HepG2 (cell line): ENCODE data around the gene NPAS2.

Experiments used
- DZIP1 ChIP-seq: sonication (generic); formaldehyde crosslinking; IDR thresholded peaks from 2 replicates; pipeline ENCODE4 v1.5.0; 2020; ENCODE audit warnings: mild to moderate bottlenecking, missing genetic modification reagents
- GABPB1 ChIP-seq: IDR thresholded peaks from 2 replicates; pipeline ENCODE4 v1.6.1; 2016; ENCODE audit warnings: mild to moderate bottlenecking, missing genetic modification reagents, moderate library complexity, missing compliant biosample characterization
- ISL2 ChIP-seq: sonication (generic); formaldehyde crosslinking; IDR thresholded peaks from 2 replicates; pipeline ENCODE4 v1.5.0; 2020; ENCODE audit warnings: missing genetic modification reagents
- MZF1 ChIP-seq: sonication (generic); formaldehyde crosslinking; IDR thresholded peaks from 2 replicates; pipeline ENCODE4 v1.8.1; 2023; ENCODE audit warnings: mild to moderate bottlenecking, missing genetic modification reagents, borderline replicate concordance
- POLR2A ChIP-seq, 2 experiments: IDR thresholded peaks; 2 replicates each; pipeline ENCODE4 v1.6.1; 2011; ENCODE audit warnings: low read depth in 2 of 2, low read length in 2 of 2, mild to moderate bottlenecking in 1 of 2, moderate library complexity in 1 of 2; ENCODE audit not compliant: insufficient read depth in 1 of 2
- RAD21 ChIP-seq: fragments of 450-650 bp; formaldehyde crosslinking; IDR thresholded peaks from 2 replicates; pipeline ENCODE4 v1.5.0; 2020; ENCODE audit warnings: mild to moderate bottlenecking
- SNAPC4 ChIP-seq: sonication (generic); formaldehyde crosslinking; IDR thresholded peaks from 2 replicates; pipeline ENCODE4 v1.4.0; 2020; ENCODE audit warnings: mild to moderate bottlenecking, missing genetic modification reagents
- SRF ChIP-seq: IDR thresholded peaks from 2 replicates; pipeline ENCODE4 v1.6.1; 2011; ENCODE audit warnings: mild to moderate bottlenecking, low read depth, low read length, moderate library complexity
- TBX3 ChIP-seq: fragments of 450-650 bp; IDR thresholded peaks from 2 replicates; pipeline ENCODE4 v1.6.1; 2017; ENCODE audit warnings: antibody characterized with exemption, mild to moderate bottlenecking, inconsistent platforms, borderline replicate concordance
- ZNF17 ChIP-seq: sonication (generic); formaldehyde crosslinking; IDR thresholded peaks from 2 replicates; pipeline ENCODE4 v1.5.0; 2020; ENCODE audit warnings: mild to moderate bottlenecking, missing genetic modification reagents
- ZNF879 ChIP-seq: sonication (generic); formaldehyde crosslinking; IDR thresholded peaks from 2 replicates; pipeline ENCODE4 v1.8.1; 2023; ENCODE audit warnings: missing genetic modification reagents
- TF ChIP-seq, protein P1 (sequence below): sonication (generic); formaldehyde crosslinking; IDR thresholded peaks from 2 replicates; pipeline ENCODE4 v1.5.0; 2020; ENCODE audit warnings: mild to moderate bottlenecking, missing genetic modification reagents, moderate library complexity
- TF ChIP-seq, protein P2 (sequence below): sonication (generic); formaldehyde crosslinking; IDR thresholded peaks from 2 replicates; pipeline ENCODE4 v1.4.0; 2020; ENCODE audit warnings: mild to moderate bottlenecking, missing genetic modification reagents
- TF ChIP-seq, protein P3 (sequence below): IDR thresholded peaks from 2 replicates; pipeline ENCODE4 v1.6.1; 2016; ENCODE audit warnings: low read depth, borderline replicate concordance

GRCh38 chr2:100957996-100958653 lies 138.2 kb downstream of the NPAS2 start:
- TF ChIP-seq GABPB1 (CRISPR knock-in tag): no peak
- TF ChIP-seq, protein P1, sequence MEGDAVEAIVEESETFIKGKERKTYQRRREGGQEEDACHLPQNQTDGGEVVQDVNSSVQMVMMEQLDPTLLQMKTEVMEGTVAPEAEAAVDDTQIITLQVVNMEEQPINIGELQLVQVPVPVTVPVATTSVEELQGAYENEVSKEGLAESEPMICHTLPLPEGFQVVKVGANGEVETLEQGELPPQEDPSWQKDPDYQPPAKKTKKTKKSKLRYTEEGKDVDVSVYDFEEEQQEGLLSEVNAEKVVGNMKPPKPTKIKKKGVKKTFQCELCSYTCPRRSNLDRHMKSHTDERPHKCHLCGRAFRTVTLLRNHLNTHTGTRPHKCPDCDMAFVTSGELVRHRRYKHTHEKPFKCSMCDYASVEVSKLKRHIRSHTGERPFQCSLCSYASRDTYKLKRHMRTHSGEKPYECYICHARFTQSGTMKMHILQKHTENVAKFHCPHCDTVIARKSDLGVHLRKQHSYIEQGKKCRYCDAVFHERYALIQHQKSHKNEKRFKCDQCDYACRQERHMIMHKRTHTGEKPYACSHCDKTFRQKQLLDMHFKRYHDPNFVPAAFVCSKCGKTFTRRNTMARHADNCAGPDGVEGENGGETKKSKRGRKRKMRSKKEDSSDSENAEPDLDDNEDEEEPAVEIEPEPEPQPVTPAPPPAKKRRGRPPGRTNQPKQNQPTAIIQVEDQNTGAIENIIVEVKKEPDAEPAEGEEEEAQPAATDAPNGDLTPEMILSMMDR (CRISPR knock-in tag): no peak
- no peak for TF ChIP-seq ZNF17
- TF ChIP-seq, protein P2, sequence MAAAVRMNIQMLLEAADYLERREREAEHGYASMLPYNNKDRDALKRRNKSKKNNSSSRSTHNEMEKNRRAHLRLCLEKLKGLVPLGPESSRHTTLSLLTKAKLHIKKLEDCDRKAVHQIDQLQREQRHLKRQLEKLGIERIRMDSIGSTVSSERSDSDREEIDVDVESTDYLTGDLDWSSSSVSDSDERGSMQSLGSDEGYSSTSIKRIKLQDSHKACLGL (CRISPR knock-in tag): no peak
- no peak for TF ChIP-seq TBX3
- no peak for TF ChIP-seq DZIP1 (CRISPR knock-in tag)
- TF ChIP-seq, protein P3, sequence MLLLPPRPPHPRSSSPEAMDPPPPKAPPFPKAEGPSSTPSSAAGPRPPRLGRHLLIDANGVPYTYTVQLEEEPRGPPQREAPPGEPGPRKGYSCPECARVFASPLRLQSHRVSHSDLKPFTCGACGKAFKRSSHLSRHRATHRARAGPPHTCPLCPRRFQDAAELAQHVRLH: no peak
- no peak for TF ChIP-seq POLR2A (IDR thresholded peaks at IDR 0.05; ENCODE audit: insufficient read depth in 1 of 2, low read depth in 2 of 2, low read length in 2 of 2)
- no peak for TF ChIP-seq MZF1 (CRISPR knock-in tag)
- no peak for TF ChIP-seq ZNF879 (CRISPR knock-in tag)
- no peak for TF ChIP-seq SNAPC4 (CRISPR knock-in tag)
- no peak for TF ChIP-seq RAD21 (CRISPR knock-in tag)
- no peak for TF ChIP-seq SRF
- no peak for TF ChIP-seq ISL2
